K562 (cell line): ENCODE data around the gene ARHGEF6. TPM values are rescaled to one million over a fixed set of nuclear protein-coding genes. Genes with fewer than 3 reads are reported as not detected.
A peak's percentile ranks its signal among the peaks of the same experiment; 100 is the strongest.

ENCODE experiments used
- HDAC1 ChIP-seq, 2 experiments: fragments of 450-650 bp; IDR thresholded peaks; 2 replicates each; pipeline ENCODE4 v1.6.1; 2016 to 2017; ENCODE audit warnings: inconsistent platforms in 1 of 2, mild to moderate bottlenecking in 1 of 2, moderate library complexity in 1 of 2
- HDAC3 ChIP-seq: fragments of 450-650 bp; IDR thresholded peaks from 2 replicates; pipeline ENCODE4 v1.6.1; 2018; ENCODE audit warnings: borderline replicate concordance, mild to moderate bottlenecking, moderate library complexity; ENCODE audit not compliant: partially characterized antibody
- MAZ ChIP-seq, 2 experiments: fragments of 450-650 bp in 1 of 2; sonication (generic) in 1 of 2; formaldehyde crosslinking; IDR thresholded peaks in 1 of 2; conservative IDR thresholded peaks in 1 of 2; 2 replicates each; pipeline versions ENCODE4 v1.4.0 to v1.5.0; 2020; ENCODE audit warnings: mild to moderate bottlenecking in 1 of 2, missing genetic modification reagents in 1 of 2
- RBM14 ChIP-seq: fragments of 200-400 bp; formaldehyde crosslinking; IDR thresholded peaks from 2 replicates; pipeline ENCODE4 v1.6.1; 2018; ENCODE audit warnings: low read depth, mild to moderate bottlenecking, low read length, moderate library complexity, borderline replicate concordance; ENCODE audit not compliant: insufficient read depth
- SIRT6 ChIP-seq: IDR thresholded peaks from one replicate; pipeline ENCODE4 v1.6.1; 2012; ENCODE audit warnings: low read depth, mild to moderate bottlenecking, control low read depth, inconsistent platforms, low read length, moderate library complexity
- SMAD2 ChIP-seq: fragments of 150-350 bp; IDR thresholded peaks from 2 replicates; pipeline ENCODE4 v1.6.1; 2014; ENCODE audit warnings: low read depth, mild to moderate bottlenecking, low read length
- ZNF174 ChIP-seq: fragments of 250-450 bp; sonication (Bioruptor Pico); IDR thresholded peaks from 2 replicates; pipeline ENCODE4 v1.4.0; 2020; ENCODE audit warnings: mild to moderate bottlenecking
- ZNF212 ChIP-seq: fragments of 450-650 bp; formaldehyde crosslinking; IDR thresholded peaks from 2 replicates; pipeline ENCODE4 v1.4.0; 2020; ENCODE audit warnings: mild to moderate bottlenecking
- ZNF507 ChIP-seq: conservative IDR thresholded peaks from 2 replicates; pipeline ENCODE4 v1.6.1; 2017; ENCODE audit warnings: missing genetic modification characterization, missing compliant biosample characterization
- polyA plus RNA-seq, 8 experiments: library from polyadenylated mRNA; depleted of rRNA in 4 of 8; stranded (reverse) in 5 of 8; unstranded in 3 of 8; fragments of >200 nt; fragmentation: Nextera tagmentation in 2 of 8; fragmentation: Illumina TruSeq in 1 of 8; extraction: Ambion mirVana in 2 of 8; extraction: Trizol in 1 of 8; gene quantifications; 2 replicates each; pipeline versions ENCODE4 v1.2.1 to v1.2.3, GENCODE V29; 2011 to 2014; ENCODE audit warnings: inconsistent platforms in 1 of 8, missing spikeins in 1 of 8
- total RNA-seq, 7 experiments: library from RNA; depleted of rRNA in 6 of 7; stranded (reverse); fragments of >200 nt in 6 of 7; fragmentation: Illumina TruSeq in 2 of 7; extraction: Trizol in 2 of 7; gene quantifications; 2 replicates each; pipeline versions ENCODE4 v1.2.1 to v1.2.3, GENCODE V29; 2011 to 2021; ENCODE audit warnings: low replicate concordance in 1 of 7
- TF ChIP-seq, protein P1 (sequence below), 2 experiments: fragments of 450-650 bp; formaldehyde crosslinking in 1 of 2; IDR thresholded peaks; 2 replicates each; pipeline versions ENCODE4 v1.4.0 to v1.6.1; 2014 to 2020; ENCODE audit warnings: mild to moderate bottlenecking in 2 of 2, borderline replicate concordance in 1 of 2, low read depth in 1 of 2
- TF ChIP-seq, protein P2 (sequence below): sonication (generic); formaldehyde crosslinking; IDR thresholded peaks from 2 replicates; pipeline ENCODE4 v1.8.0; 2022; ENCODE audit warnings: missing genetic modification reagents, mild to moderate bottlenecking, borderline replicate concordance
- TF ChIP-seq, protein P3 (sequence below): fragments of 250-450 bp; sonication (Bioruptor Pico); IDR thresholded peaks from 2 replicates; pipeline ENCODE4 v1.8.0; 2021; ENCODE audit warnings: borderline replicate concordance, mild to moderate bottlenecking, moderate library complexity; ENCODE audit not compliant: poor library complexity, severe bottlenecking
- TF ChIP-seq, protein P4 (sequence below): fragments of 450-650 bp; formaldehyde crosslinking; IDR thresholded peaks from 2 replicates; pipeline ENCODE4 v1.4.0; 2022; ENCODE audit warnings: missing genetic modification characterization

Gene ARHGEF6
- total and polyA plus RNA-seq, 9 of the 15 experiments (the other 6 are each of a cell fraction or from before 2014, with no cell fraction given): 2.9 to 22.1 (median 13.3) TPM

DNA sequence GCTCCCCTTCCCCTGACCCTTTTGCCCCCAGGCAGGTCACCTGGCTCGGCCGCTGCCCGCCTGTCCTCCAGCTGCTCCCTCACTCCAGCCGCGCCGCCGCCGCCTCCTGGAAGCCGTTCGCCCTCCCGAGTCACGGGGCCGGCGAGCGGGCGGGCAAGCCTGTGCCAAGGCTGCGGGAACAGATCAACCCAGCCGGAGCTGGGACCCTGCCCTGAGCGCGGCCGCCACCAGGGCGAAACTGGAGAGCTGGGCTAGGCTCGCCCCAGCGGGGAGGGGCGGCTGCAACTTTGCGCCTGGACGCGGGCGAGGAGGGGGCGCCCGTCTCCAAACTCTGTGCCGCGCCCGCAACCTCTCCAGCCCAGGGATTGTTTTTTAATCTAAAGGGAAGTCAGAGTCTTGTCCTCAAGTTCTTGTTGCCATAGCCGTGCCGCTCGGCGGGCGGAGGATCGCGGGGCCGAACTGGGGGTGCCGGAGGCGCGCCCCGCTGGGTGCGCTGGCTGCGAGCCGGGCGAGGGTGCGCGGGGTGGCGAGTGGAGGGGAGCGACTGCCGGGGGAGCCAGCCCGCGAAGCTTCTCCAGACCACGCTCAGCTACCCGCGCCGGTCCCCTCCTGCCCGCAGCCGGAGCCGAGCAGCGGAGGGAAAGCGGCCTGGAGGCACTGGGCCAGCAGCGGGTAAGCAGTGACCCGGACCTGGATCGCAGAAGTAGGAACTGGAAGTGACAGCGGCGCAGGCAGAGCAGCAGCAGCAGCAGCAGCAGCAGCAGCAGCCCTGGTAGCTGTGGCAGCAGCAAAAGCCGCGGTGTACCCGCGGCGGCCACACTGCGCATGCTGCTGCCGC lies 13.4 kb downstream of the ARHGEF6 start (continued):
- TF ChIP-seq, protein P1, sequence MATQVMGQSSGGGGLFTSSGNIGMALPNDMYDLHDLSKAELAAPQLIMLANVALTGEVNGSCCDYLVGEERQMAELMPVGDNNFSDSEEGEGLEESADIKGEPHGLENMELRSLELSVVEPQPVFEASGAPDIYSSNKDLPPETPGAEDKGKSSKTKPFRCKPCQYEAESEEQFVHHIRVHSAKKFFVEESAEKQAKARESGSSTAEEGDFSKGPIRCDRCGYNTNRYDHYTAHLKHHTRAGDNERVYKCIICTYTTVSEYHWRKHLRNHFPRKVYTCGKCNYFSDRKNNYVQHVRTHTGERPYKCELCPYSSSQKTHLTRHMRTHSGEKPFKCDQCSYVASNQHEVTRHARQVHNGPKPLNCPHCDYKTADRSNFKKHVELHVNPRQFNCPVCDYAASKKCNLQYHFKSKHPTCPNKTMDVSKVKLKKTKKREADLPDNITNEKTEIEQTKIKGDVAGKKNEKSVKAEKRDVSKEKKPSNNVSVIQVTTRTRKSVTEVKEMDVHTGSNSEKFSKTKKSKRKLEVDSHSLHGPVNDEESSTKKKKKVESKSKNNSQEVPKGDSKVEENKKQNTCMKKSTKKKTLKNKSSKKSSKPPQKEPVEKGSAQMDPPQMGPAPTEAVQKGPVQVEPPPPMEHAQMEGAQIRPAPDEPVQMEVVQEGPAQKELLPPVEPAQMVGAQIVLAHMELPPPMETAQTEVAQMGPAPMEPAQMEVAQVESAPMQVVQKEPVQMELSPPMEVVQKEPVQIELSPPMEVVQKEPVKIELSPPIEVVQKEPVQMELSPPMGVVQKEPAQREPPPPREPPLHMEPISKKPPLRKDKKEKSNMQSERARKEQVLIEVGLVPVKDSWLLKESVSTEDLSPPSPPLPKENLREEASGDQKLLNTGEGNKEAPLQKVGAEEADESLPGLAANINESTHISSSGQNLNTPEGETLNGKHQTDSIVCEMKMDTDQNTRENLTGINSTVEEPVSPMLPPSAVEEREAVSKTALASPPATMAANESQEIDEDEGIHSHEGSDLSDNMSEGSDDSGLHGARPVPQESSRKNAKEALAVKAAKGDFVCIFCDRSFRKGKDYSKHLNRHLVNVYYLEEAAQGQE (IDR thresholded peaks at IDR 0.05; ENCODE audit: borderline replicate concordance): no peak
- TF ChIP-seq, protein P1 (CRISPR knock-in tag; IDR thresholded peaks at IDR 0.05; ENCODE audit: low read depth): no peak
- TF ChIP-seq HDAC1 (IDR thresholded peaks at IDR 0.05): no peak
- no peak for TF ChIP-seq RBM14
- TF ChIP-seq ZNF212: no peak
- TF ChIP-seq, protein P2, sequence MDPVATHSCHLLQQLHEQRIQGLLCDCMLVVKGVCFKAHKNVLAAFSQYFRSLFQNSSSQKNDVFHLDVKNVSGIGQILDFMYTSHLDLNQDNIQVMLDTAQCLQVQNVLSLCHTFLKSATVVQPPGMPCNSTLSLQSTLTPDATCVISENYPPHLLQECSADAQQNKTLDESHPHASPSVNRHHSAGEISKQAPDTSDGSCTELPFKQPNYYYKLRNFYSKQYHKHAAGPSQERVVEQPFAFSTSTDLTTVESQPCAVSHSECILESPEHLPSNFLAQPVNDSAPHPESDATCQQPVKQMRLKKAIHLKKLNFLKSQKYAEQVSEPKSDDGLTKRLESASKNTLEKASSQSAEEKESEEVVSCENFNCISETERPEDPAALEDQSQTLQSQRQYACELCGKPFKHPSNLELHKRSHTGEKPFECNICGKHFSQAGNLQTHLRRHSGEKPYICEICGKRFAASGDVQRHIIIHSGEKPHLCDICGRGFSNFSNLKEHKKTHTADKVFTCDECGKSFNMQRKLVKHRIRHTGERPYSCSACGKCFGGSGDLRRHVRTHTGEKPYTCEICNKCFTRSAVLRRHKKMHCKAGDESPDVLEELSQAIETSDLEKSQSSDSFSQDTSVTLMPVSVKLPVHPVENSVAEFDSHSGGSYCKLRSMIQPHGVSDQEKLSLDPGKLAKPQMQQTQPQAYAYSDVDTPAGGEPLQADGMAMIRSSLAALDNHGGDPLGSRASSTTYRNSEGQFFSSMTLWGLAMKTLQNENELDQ (CRISPR knock-in tag): no peak
- TF ChIP-seq MAZ (CRISPR knock-in tag; conservative IDR thresholded peaks at IDR 0.05 in 1 of 2, IDR thresholded peaks at IDR 0.05 in 1 of 2): peak; percentile 35 to 75
- no peak for TF ChIP-seq HDAC3
- TF ChIP-seq ZNF507 (tag): no peak
- TF ChIP-seq, protein P3, sequence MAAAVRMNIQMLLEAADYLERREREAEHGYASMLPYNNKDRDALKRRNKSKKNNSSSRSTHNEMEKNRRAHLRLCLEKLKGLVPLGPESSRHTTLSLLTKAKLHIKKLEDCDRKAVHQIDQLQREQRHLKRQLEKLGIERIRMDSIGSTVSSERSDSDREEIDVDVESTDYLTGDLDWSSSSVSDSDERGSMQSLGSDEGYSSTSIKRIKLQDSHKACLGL: no peak
- TF ChIP-seq, protein P4, sequence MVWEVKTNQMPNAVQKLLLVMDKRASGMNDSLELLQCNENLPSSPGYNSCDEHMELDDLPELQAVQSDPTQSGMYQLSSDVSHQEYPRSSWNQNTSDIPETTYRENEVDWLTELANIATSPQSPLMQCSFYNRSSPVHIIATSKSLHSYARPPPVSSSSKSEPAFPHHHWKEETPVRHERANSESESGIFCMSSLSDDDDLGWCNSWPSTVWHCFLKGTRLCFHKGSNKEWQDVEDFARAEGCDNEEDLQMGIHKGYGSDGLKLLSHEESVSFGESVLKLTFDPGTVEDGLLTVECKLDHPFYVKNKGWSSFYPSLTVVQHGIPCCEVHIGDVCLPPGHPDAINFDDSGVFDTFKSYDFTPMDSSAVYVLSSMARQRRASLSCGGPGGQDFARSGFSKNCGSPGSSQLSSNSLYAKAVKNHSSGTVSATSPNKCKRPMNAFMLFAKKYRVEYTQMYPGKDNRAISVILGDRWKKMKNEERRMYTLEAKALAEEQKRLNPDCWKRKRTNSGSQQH (CRISPR knock-in tag): no peak
- no peak for TF ChIP-seq SIRT6
- TF ChIP-seq ZNF174: no peak
- no peak for TF ChIP-seq SMAD2
